Neural progenitor cell (in vitro differentiated cells): Measurements from ENCODE around the gene MTCL1.

Source experiments
- EZH2 ChIP-seq: fragments of 200-600 bp; sonication (generic); IDR thresholded peaks from 2 replicates; pipeline ENCODE4 v1.6.1; 2017; ENCODE audit warnings: antibody characterized with exemption, mild to moderate bottlenecking, moderate library complexity
- TF ChIP-seq, protein P1 (sequence below): fragments of 200-600 bp; sonication (generic); IDR thresholded peaks from 2 replicates; pipeline ENCODE4 v1.5.1; 2017; ENCODE audit warnings: antibody characterized with exemption, mild to moderate bottlenecking

DNA sequence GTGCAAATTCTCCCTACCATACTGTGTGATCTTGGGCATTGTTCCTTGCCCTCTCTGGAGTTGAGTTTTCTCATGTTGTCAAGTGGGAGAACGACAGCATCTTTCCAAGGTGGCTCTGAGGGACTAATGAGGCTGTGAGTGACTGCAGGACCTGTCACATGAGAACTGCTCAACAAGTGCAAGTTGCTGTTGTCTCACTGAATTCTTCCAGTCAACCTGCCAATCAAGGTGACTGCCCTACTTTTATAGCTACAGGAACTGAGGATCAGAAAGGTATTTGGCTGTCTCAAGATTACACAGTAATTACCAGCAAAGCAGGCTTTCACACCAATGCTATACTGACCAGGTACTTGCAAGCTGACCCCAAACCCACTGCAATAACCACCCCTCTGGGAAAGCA, 137.6 kb downstream of the MTCL1 start:
- TF ChIP-seq, protein P1, sequence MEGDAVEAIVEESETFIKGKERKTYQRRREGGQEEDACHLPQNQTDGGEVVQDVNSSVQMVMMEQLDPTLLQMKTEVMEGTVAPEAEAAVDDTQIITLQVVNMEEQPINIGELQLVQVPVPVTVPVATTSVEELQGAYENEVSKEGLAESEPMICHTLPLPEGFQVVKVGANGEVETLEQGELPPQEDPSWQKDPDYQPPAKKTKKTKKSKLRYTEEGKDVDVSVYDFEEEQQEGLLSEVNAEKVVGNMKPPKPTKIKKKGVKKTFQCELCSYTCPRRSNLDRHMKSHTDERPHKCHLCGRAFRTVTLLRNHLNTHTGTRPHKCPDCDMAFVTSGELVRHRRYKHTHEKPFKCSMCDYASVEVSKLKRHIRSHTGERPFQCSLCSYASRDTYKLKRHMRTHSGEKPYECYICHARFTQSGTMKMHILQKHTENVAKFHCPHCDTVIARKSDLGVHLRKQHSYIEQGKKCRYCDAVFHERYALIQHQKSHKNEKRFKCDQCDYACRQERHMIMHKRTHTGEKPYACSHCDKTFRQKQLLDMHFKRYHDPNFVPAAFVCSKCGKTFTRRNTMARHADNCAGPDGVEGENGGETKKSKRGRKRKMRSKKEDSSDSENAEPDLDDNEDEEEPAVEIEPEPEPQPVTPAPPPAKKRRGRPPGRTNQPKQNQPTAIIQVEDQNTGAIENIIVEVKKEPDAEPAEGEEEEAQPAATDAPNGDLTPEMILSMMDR = no peak
- no peak for TF ChIP-seq EZH2
